DOHH2 (cell line): ENCODE results near the gene RASA3.

Experiments used
- H3F3A ChIP-seq: fragments of 200-600 bp; sonication (generic), shearing (Covaris generic); 2 replicates; pipeline ENCODE4 v1.6.0; 2016; ENCODE audit warnings: antibody characterized with exemption, mild to moderate bottlenecking; ENCODE audit not compliant: control insufficient read depth, insufficient read depth
- H3K27ac ChIP-seq: fragments of 200-600 bp; sonication (generic); 2 replicates; pipeline ENCODE4 v1.5.1; 2014; ENCODE audit warnings: low read depth, mild to moderate bottlenecking, low read length, moderate library complexity
- H3K27me3 ChIP-seq: fragments of 200-600 bp; sonication (generic); 2 replicates; pipeline ENCODE4 v1.6.1; 2014; ENCODE audit warnings: mild to moderate bottlenecking, low read length, mixed read lengths; ENCODE audit not compliant: control insufficient read depth
- H3K36me3 ChIP-seq: fragments of 200-600 bp; sonication (generic); 2 replicates; pipeline ENCODE4 v1.6.1; 2014; ENCODE audit warnings: mild to moderate bottlenecking, low read length, moderate library complexity, mixed read lengths; ENCODE audit not compliant: control insufficient read depth
- H3K4me1 ChIP-seq: fragments of 200-600 bp; sonication (generic); 2 replicates; pipeline ENCODE4 v1.6.1; 2014; ENCODE audit warnings: mild to moderate bottlenecking, low read length, mixed read lengths; ENCODE audit not compliant: control insufficient read depth
- H3K4me2 ChIP-seq: fragments of 200-600 bp; sonication (generic); 2 replicates; pipeline ENCODE4 v1.6.0; 2014; ENCODE audit warnings: mild to moderate bottlenecking, low read length, moderate library complexity
- H3K4me3 ChIP-seq: fragments of 200-600 bp; sonication (generic); 2 replicates; pipeline ENCODE4 v1.5.1; 2014; ENCODE audit warnings: mild to moderate bottlenecking, low read length, mixed read lengths
- H3K79me2 ChIP-seq: fragments of 200-600 bp; sonication (generic); 2 replicates; pipeline ENCODE4 v1.6.1; 2014; ENCODE audit warnings: mild to moderate bottlenecking, low read length, mixed read lengths; ENCODE audit not compliant: control insufficient read depth
- H3K9me2 ChIP-seq: fragments of 200-600 bp; sonication (generic); replicated peaks from 2 replicates; pipeline ENCODE4 v1.6.1; 2014; ENCODE audit warnings: mild to moderate bottlenecking, low read length, mixed read lengths; ENCODE audit not compliant: control insufficient read depth
- H3K9me3 ChIP-seq: fragments of 200-600 bp; sonication (generic); 2 replicates; pipeline ENCODE4 v1.6.1; 2014; ENCODE audit warnings: antibody characterized with exemption, low read length, mixed read lengths; ENCODE audit not compliant: control insufficient read depth, insufficient read depth
- H4K20me1 ChIP-seq: fragments of 200-600 bp; sonication (generic); 2 replicates; pipeline ENCODE4 v1.6.0; 2014; ENCODE audit warnings: low read depth, mild to moderate bottlenecking, antibody characterized with exemption, low read length, moderate library complexity; ENCODE audit not compliant: control insufficient read depth, insufficient read depth
- EZH2phosphoT487 ChIP-seq: fragments of 200-600 bp; sonication (generic); IDR thresholded peaks from 2 replicates; pipeline ENCODE4 v1.6.1; 2017; ENCODE audit warnings: borderline replicate concordance, mild to moderate bottlenecking, antibody characterized with exemption, low read length, moderate library complexity, mixed read lengths
- TF ChIP-seq, protein P1 (sequence below): fragments of 200-600 bp; sonication (generic); IDR thresholded peaks from one replicate; pipeline ENCODE4 v1.5.1; 2014; ENCODE audit warnings: antibody characterized with exemption, mild to moderate bottlenecking, low read depth, low read length; ENCODE audit not compliant: poor library complexity, severe bottlenecking

RASA3 gene

GRCh38 chr13:113967206-113967720 is 165.2 kb downstream of the RASA3 start:
- no peaks in the 10 kb centered on the region for H3K27me3 ChIP-seq
- no peak overlapping the region for H3K27ac ChIP-seq
- no peaks in the 10 kb centered on the region for H3K4me1 ChIP-seq
- no peaks in the 10 kb centered on the region for H3K79me2 ChIP-seq
- H3F3A ChIP-seq: no peaks in the 10 kb centered on the region
- H3K4me2 ChIP-seq: no peak overlapping the region
- peaks cover 3% of the 10 kb centered on the region; the same call in 1 of the 2 replicates for H3K9me3 ChIP-seq
- no peaks in the 10 kb centered on the region for H3K36me3 ChIP-seq
- H4K20me1 ChIP-seq: no peaks in the 10 kb centered on the region
- no peak overlapping the region for H3K4me3 ChIP-seq
- H3K9me2 ChIP-seq: no peaks in the 10 kb centered on the region
- TF ChIP-seq, protein P1, sequence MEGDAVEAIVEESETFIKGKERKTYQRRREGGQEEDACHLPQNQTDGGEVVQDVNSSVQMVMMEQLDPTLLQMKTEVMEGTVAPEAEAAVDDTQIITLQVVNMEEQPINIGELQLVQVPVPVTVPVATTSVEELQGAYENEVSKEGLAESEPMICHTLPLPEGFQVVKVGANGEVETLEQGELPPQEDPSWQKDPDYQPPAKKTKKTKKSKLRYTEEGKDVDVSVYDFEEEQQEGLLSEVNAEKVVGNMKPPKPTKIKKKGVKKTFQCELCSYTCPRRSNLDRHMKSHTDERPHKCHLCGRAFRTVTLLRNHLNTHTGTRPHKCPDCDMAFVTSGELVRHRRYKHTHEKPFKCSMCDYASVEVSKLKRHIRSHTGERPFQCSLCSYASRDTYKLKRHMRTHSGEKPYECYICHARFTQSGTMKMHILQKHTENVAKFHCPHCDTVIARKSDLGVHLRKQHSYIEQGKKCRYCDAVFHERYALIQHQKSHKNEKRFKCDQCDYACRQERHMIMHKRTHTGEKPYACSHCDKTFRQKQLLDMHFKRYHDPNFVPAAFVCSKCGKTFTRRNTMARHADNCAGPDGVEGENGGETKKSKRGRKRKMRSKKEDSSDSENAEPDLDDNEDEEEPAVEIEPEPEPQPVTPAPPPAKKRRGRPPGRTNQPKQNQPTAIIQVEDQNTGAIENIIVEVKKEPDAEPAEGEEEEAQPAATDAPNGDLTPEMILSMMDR: no peak
- TF ChIP-seq EZH2phosphoT487: no peak

- H3K27ac ChIP-seq: no peak overlapping the region
- no peaks in the 10 kb centered on the region for H3K27me3 ChIP-seq
- H3K79me2 ChIP-seq: no peaks in the 10 kb centered on the region
- peaks cover 3% of the 10 kb centered on the region; the same call in 1 of the 2 replicates for H3K9me3 ChIP-seq
- H3K4me1 ChIP-seq: no peaks in the 10 kb centered on the region
- H3F3A ChIP-seq: no peaks in the 10 kb centered on the region
- TF ChIP-seq EZH2phosphoT487: no peak
- TF ChIP-seq, protein P1: no peak
- H4K20me1 ChIP-seq: no peaks in the 10 kb centered on the region
- no peaks in the 10 kb centered on the region for H3K36me3 ChIP-seq
- no peaks in the 10 kb centered on the region for H3K9me2 ChIP-seq
- H3K4me2 ChIP-seq: no peak overlapping the region
- no peak overlapping the region for H3K4me3 ChIP-seq
These were observed 166.2 kb downstream of the RASA3 start for GRCh38 chr13:113965968-113966884.

DNA sequence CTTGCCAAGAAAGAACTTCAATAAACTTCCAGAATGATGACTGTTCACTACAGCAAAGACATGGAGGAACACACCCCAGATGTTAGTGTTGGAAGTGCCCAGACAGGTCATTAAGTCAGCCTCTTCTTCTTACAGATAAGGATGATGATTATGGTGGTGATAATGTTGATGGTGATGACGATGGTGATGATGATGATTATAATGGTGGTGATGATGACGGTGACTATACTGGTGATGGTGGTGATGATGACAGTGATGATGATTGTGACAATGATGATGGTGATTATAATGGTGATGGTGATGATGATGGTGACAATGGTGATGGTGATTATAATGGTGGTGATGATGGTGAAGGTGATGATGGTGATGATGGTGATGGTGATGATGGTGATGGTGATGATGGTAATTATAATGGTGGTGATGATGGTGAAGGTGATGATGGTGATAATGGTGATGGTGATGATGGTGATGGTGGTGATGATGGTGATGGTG is 167.0 kb downstream of the RASA3 start:
- TF ChIP-seq EZH2phosphoT487: no peak
- TF ChIP-seq, protein P1: no peak

More for the DNA sequence above, 167.0 kb downstream of the RASA3 start:
- Histone ChIP-seq H3K27me3 (no peaks in the 10 kb centered on the region), H3K4me1 (no peaks in the 10 kb centered on the region), H3K4me3 (no peak overlapping the region), H3K4me2 (no peak overlapping the region), H3K36me3 (no peaks in the 10 kb centered on the region), H3K27ac (no peak overlapping the region), H4K20me1 (no peaks in the 10 kb centered on the region), H3K79me2 (no peaks in the 10 kb centered on the region), H3K9me2 (no peaks in the 10 kb centered on the region), H3K9me3 (peaks cover 5% of the 10 kb centered on the region), H3F3A (no peaks in the 10 kb centered on the region)
